H9 (cell line): ENCODE data around the gene ANKRD28. TPM values are rescaled to one million over a fixed set of nuclear protein-coding genes. Genes with fewer than 3 reads are reported as not detected.
A peak's percentile ranks its signal among the peaks of the same experiment; 100 is the strongest.

Experiments
- DNase-seq: peaks from one replicate; pipeline ENCODE4 v3.0.0-alpha.2; 2017
- H2AFZ ChIP-seq: one replicate; pipeline ENCODE4 v1.6.1; 2013; ENCODE audit warnings: mild to moderate bottlenecking, low read length, control low read depth, moderate library complexity
- H2AK5ac ChIP-seq: 2 replicates; pipeline ENCODE4 v1.6.1; 2013; ENCODE audit warnings: low read length, control low read depth, mixed read lengths; ENCODE audit not compliant: insufficient read length
- H2BK120ac ChIP-seq: one replicate; pipeline ENCODE4 v1.6.1; 2013; ENCODE audit warnings: low read depth, mild to moderate bottlenecking, low read length, control low read depth, inconsistent platforms; ENCODE audit not compliant: poor library complexity, severe bottlenecking
- H2BK12ac ChIP-seq: 2 replicates; pipeline ENCODE4 v1.6.1; 2013; ENCODE audit warnings: low read length, control low read depth, mixed read lengths, low read depth; ENCODE audit not compliant: insufficient read length
- H2BK15ac ChIP-seq: 2 replicates; pipeline ENCODE4 v1.6.1; 2013; ENCODE audit warnings: low read depth, low read length, control low read depth
- H2BK20ac ChIP-seq: one replicate; pipeline ENCODE4 v1.6.1; 2013; ENCODE audit warnings: low read depth, mild to moderate bottlenecking, low read length, control low read depth, inconsistent platforms; ENCODE audit not compliant: poor library complexity, severe bottlenecking
- H2BK5ac ChIP-seq: 2 replicates; pipeline ENCODE4 v1.6.1; 2013; ENCODE audit warnings: low read length, control low read depth, mixed read lengths; ENCODE audit not compliant: insufficient read length
- H3K14ac ChIP-seq: 2 replicates; pipeline ENCODE4 v1.6.1; 2013; ENCODE audit warnings: low read length, control low read depth; ENCODE audit not compliant: insufficient read depth
- H3K18ac ChIP-seq: 2 replicates; pipeline ENCODE4 v1.6.1; 2013; ENCODE audit warnings: low read depth, mild to moderate bottlenecking, mixed read lengths, low read length, control low read depth; ENCODE audit not compliant: insufficient read length
- H3K23ac ChIP-seq: 2 replicates; pipeline ENCODE4 v1.6.1; 2013; ENCODE audit warnings: low read length, control low read depth, mixed read lengths, low read depth; ENCODE audit not compliant: insufficient read length
- H3K23me2 ChIP-seq: 2 replicates; pipeline ENCODE4 v1.6.1; 2013; ENCODE audit warnings: low read depth, mild to moderate bottlenecking, mixed read lengths, low read length, control low read depth; ENCODE audit not compliant: insufficient read length, poor library complexity, severe bottlenecking
- H3K27ac ChIP-seq: 2 replicates; pipeline ENCODE4 v1.5.1; 2013; ENCODE audit warnings: low read length, control low read depth, mixed read lengths, low read depth; ENCODE audit not compliant: insufficient read length
- H3K27me3 ChIP-seq: 2 replicates; pipeline ENCODE4 v1.6.1; 2013; ENCODE audit warnings: low read length, control low read depth, inconsistent platforms; ENCODE audit not compliant: insufficient read depth
- H3K4ac ChIP-seq: 2 replicates; pipeline ENCODE4 v1.6.1; 2013; ENCODE audit warnings: low read depth, mild to moderate bottlenecking, control low read depth, inconsistent platforms, low read length, moderate library complexity
- H3K4me1 ChIP-seq: 2 replicates; pipeline ENCODE4 v1.6.1; 2013; ENCODE audit warnings: low read length, control low read depth, inconsistent platforms; ENCODE audit not compliant: insufficient read depth
- H3K4me2 ChIP-seq: 2 replicates; pipeline ENCODE4 v1.6.1; 2013; ENCODE audit warnings: low read length, control low read depth, mixed read lengths; ENCODE audit not compliant: insufficient read length, insufficient read depth
- H3K56ac ChIP-seq: 2 replicates; pipeline ENCODE4 v1.6.1; 2013; ENCODE audit warnings: low read depth, mild to moderate bottlenecking, mixed read lengths, low read length, control low read depth; ENCODE audit not compliant: insufficient read length
- H3K79me1 ChIP-seq: 2 replicates; pipeline ENCODE4 v1.6.1; 2013; ENCODE audit warnings: low read depth, mild to moderate bottlenecking, moderate library complexity, low read length, control low read depth, inconsistent platforms; ENCODE audit not compliant: insufficient read depth, poor library complexity, severe bottlenecking
- H3K79me2 ChIP-seq: 2 replicates; pipeline ENCODE4 v1.6.1; 2013; ENCODE audit warnings: low read length, control low read depth, inconsistent platforms; ENCODE audit not compliant: insufficient read depth
- H3K9ac ChIP-seq: 2 replicates; pipeline ENCODE4 v1.6.1; 2013; ENCODE audit warnings: low read length, control low read depth, mixed read lengths; ENCODE audit not compliant: insufficient read length; ENCODE audit errors: extremely low read depth
- H3K9me3 ChIP-seq: one replicate; pipeline ENCODE4 v1.6.1; 2013; ENCODE audit warnings: low read depth, low read length, inconsistent platforms; ENCODE audit not compliant: control insufficient read depth
- H3T11ph ChIP-seq: one replicate; pipeline ENCODE4 v1.6.1; 2013; ENCODE audit warnings: mild to moderate bottlenecking, low read length, control low read depth, inconsistent platforms
- H4K20me1 ChIP-seq: one replicate; pipeline ENCODE4 v1.6.1; 2013; ENCODE audit not compliant: control insufficient read depth, insufficient read length, insufficient read depth
- H4K5ac ChIP-seq: 2 replicates; pipeline ENCODE4 v1.6.1; 2013; ENCODE audit warnings: low read depth, mild to moderate bottlenecking, mixed read lengths, low read length, control low read depth; ENCODE audit not compliant: insufficient read length
- H4K8ac ChIP-seq: replicated peaks from 2 replicates; pipeline ENCODE4 v1.6.1; 2013; ENCODE audit warnings: low read length, control low read depth, mixed read lengths, low read depth; ENCODE audit not compliant: insufficient read length
- H4K91ac ChIP-seq: 2 replicates; pipeline ENCODE4 v1.6.1; 2013; ENCODE audit warnings: low read depth, mild to moderate bottlenecking, moderate library complexity, mixed read lengths, low read length, control low read depth; ENCODE audit not compliant: insufficient read length
- H3K27ac Mint-ChIP-seq, 3 experiments: 2 replicates in 2 of 3; 3 replicates in 1 of 3; pipeline ENCODE4 v1.8.0; 2020 to 2021; ENCODE audit warnings: mixed read lengths in 3 of 3, mild to moderate bottlenecking in 1 of 3, moderate library complexity in 1 of 3
- H3K27me3 Mint-ChIP-seq: 2 replicates; pipeline ENCODE4 v1.8.0; 2021; ENCODE audit warnings: low read depth, mild to moderate bottlenecking, moderate library complexity, mixed read lengths
- H3K36me3 Mint-ChIP-seq, 3 experiments: 2 replicates in 2 of 3; 3 replicates in 1 of 3; pipeline ENCODE4 v1.8.0; 2020 to 2021; ENCODE audit warnings: low read depth in 3 of 3, mixed read lengths in 3 of 3; ENCODE audit not compliant: insufficient read depth in 1 of 3
- H3K4me1 Mint-ChIP-seq, 2 experiments: 2 replicates each; pipeline ENCODE4 v1.8.0; 2020; ENCODE audit warnings: mixed read lengths in 2 of 2
- H3K4me3 Mint-ChIP-seq, 2 experiments: 2 replicates in 1 of 2; 3 replicates in 1 of 2; pipeline ENCODE4 v1.8.0; 2020 to 2021; ENCODE audit warnings: mild to moderate bottlenecking in 2 of 2, mixed read lengths in 2 of 2, moderate library complexity in 1 of 2
- H3K9me3 Mint-ChIP-seq, 2 experiments: 2 replicates in 1 of 2; 3 replicates in 1 of 2; pipeline ENCODE4 v1.8.0; 2020; ENCODE audit warnings: mild to moderate bottlenecking in 2 of 2, mixed read lengths in 2 of 2, moderate library complexity in 1 of 2
- CTCF ChIP-seq: fragments of 200-600 bp; sonication (generic); conservative IDR thresholded peaks from 3 replicates; pipeline ENCODE4 v1.8.0; 2021; ENCODE audit warnings: antibody characterized with exemption, mild to moderate bottlenecking
- WGBS: extraction: QIAGEN DNeasy Blood & Tissue Kit; methylation state at CpG from one replicate; pipeline ENCODE4 v1.1.7; 2013; ENCODE audit warnings: missing lambda C conversion rate, low lambda C conversion rate, mixed read lengths; ENCODE audit not compliant: insufficient read length; ENCODE audit errors: extremely low coverage; 5-methylcytosine and 5-hydroxymethylcytosine counted together
- total RNA-seq: library from RNA; stranded (reverse); gene quantifications from 2 replicates; pipeline ENCODE4 v1.2.1, GENCODE V29; 2021

The ANKRD28 gene
- total RNA-seq, 1 experiment from 2014 or later = 59.0 TPM

- H3K4me1 Mint-ChIP-seq = peaks cover 24 to 30% of the 10 kb centered on the region in 2 experiments
Measured at GRCh38 chr3:15796771-15797641, 773 bp downstream of the ANKRD28 start.

More at GRCh38 chr3:15796771-15797641, 773 bp downstream of the ANKRD28 start:
- TF ChIP-seq CTCF = no peak
- no peak overlapping the region for H2BK12ac ChIP-seq
- no peaks in the 10 kb centered on the region for H4K20me1 ChIP-seq
- DNase-seq = no peak
- H2BK20ac ChIP-seq = no peak overlapping the region
- H3K36me3 Mint-ChIP-seq = peaks cover 5 to 9% (median 7%) of the 10 kb centered on the region in 3 experiments
- no peaks in the 10 kb centered on the region for H3K9me3 ChIP-seq
- no peak overlapping the region for H3K9ac ChIP-seq
- H2BK15ac ChIP-seq = no peak overlapping the region
- no peaks in the 10 kb centered on the region for H3K27me3 ChIP-seq
- H3K4me2 ChIP-seq = peak overlapping the region; percentile 27
- peak overlapping the region; percentile 78; the same call in 1 of the 2 replicates for H3K14ac ChIP-seq
- peak overlapping the region; percentile 56 to 98 (median 74); a peak in 5 of 7 replicates for H3K27ac Mint-ChIP-seq
- H4K5ac ChIP-seq = no peak overlapping the region
- no peak overlapping the region for H4K91ac ChIP-seq
- peak overlapping the region; percentile 47 for H3K27ac ChIP-seq
- no peak overlapping the region for H3K23ac ChIP-seq
- H3K56ac ChIP-seq = no peak overlapping the region
- no peak overlapping the region for H2AK5ac ChIP-seq
- H2AFZ ChIP-seq = no peak overlapping the region
- no peak overlapping the region for H3K4ac ChIP-seq
- no peak overlapping the region for H4K8ac ChIP-seq
- H3K79me2 ChIP-seq = no peaks in the 10 kb centered on the region; the same call in 1 of the 2 replicates
- no peak overlapping the region for H3K18ac ChIP-seq
- H3K4me1 ChIP-seq = no peaks in the 10 kb centered on the region
- no peaks in the 10 kb centered on the region for H3K9me3 Mint-ChIP-seq
- no peaks in the 10 kb centered on the region for H3K27me3 Mint-ChIP-seq
- H3K4me3 Mint-ChIP-seq = peak overlapping the region in 1 of 2 experiments; percentile 37; a peak in 3 of 5 replicates
- no peak overlapping the region for H2BK120ac ChIP-seq
- H3K23me2 ChIP-seq = no peaks in the 10 kb centered on the region
- H2BK5ac ChIP-seq = no peak overlapping the region
- peak overlapping the region; percentile 88 for H3T11ph ChIP-seq
- no peaks in the 10 kb centered on the region for H3K79me1 ChIP-seq
- no CpG with 5 or more reads among the region's 5 CpGs for WGBS
